Measurements from ENCODE around the gene PHLDA2. TPM values are rescaled to one million over a fixed set of nuclear protein-coding genes. Genes with fewer than 3 reads are reported as not detected.

The PHLDA2 gene
- total RNA-seq, 2 experiments from 2014 or later = 2.8 to 3.6 TPM

DNA sequence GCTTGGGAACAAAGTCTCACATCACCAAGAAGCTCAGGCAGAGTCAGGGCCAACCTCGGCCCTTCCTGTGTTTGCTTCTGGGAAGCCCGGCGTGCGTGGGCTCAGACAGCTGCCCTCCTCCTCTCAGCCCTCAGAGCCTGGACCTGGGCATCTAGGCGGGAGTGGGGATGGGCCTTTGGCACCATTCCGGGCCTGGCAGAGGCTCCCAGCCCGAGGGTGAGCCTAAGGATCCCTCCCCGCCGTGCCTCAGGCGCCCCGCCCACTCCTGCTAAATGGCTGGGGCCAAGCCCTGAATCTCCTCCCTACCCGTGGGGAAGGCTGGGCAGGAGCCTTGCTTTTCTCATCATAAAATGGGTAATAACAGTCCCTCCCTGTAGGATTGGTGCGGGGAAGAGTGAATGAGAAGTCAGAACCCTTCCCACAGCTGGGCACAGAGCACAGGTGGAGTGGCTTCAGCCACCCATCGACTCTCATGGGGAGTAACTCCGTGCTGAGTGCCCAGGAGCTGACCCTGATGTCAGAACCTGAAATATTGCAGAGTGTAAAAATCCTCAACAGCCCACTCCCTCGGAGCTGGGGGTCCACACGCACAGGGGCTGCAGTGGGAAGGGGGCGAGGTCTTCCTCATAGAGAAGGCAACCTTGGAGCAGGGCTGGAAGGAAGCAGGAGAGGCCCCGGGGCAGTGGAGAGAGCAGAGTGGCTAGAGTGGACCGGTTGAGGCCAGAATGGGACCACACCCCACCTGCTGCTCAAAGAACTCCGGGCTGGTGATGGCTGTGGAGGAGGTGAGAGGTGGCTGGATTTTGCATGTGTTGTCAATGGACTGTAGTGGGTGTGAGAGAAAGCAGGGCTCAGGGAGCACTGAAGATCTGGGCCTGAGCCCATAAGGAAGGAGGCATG lies 24.8 kb downstream of the PHLDA2 start:
- H3K27ac Mint-ChIP-seq = no peak overlapping the region
- H3K36me3 Mint-ChIP-seq (ENCODE audit: low read depth) = peaks cover 12% of the 10 kb centered on the region
- no peaks in the 10 kb centered on the region for H3K27me3 Mint-ChIP-seq (ENCODE audit: low read depth)
- no peak for DNase-seq
- H3K9me3 Mint-ChIP-seq = peaks cover 4% of the 10 kb centered on the region
- no peak overlapping the region for H3K4me3 Mint-ChIP-seq
- CTCF ChIA-PET = interaction anchor here (1.0 kb wide), 1 partner anchor 70 kb away, joined by 3 read pairs; no protein-coding TSS in a partner anchor
- H3K4me1 Mint-ChIP-seq (ENCODE audit: low read depth) = peaks cover 16% of the 10 kb centered on the region
- intact Hi-C loops (cut with micrococcal nuclease) = loop anchor here (5.0 kb wide), 2 partner anchors 153 to 602 kb away; partner anchors contain the start of genes C11orf21, CARS1 and TSPAN32

DNA sequence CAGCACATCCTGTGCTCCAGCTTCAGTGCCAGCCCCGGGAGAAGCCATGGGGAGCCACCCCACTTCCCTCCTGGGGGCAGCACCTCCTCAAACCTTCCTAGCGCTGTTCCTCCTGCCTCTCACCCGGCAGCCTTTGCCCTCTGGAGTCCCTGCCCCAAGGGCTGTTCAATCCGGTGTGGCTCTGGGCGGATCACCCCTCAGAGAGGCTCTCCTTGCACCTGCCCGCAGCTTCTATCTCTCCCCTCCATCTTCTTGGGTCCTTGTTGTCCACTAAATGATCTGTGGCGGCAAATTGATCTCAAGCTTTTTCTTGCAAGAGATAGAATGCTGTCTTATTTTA lies 25.6 kb downstream of the PHLDA2 start:
- H3K36me3 Mint-ChIP-seq (ENCODE audit: low read depth) = peaks cover 14% of the 10 kb centered on the region
- intact Hi-C loops (cut with micrococcal nuclease) = loop anchor here (5.0 kb wide), 2 partner anchors 154 to 601 kb away; partner anchors contain the start of genes C11orf21, CARS1 and TSPAN32
- H3K27ac Mint-ChIP-seq = no peak overlapping the region
- no peaks in the 10 kb centered on the region for H3K27me3 Mint-ChIP-seq (ENCODE audit: low read depth)
- CTCF ChIA-PET = interaction anchor here (0.6 to 2.0 kb wide), 5 partner anchors 11 to 1266 kb away, joined by 3 to 7 read pairs (median 5); no protein-coding TSS in a partner anchor
- peaks cover 4% of the 10 kb centered on the region for H3K9me3 Mint-ChIP-seq
- peak overlapping the region; percentile 49 for H3K4me3 Mint-ChIP-seq
- no peak for DNase-seq
- peaks cover 23% of the 10 kb centered on the region for H3K4me1 Mint-ChIP-seq (ENCODE audit: low read depth)

- Mint-ChIP-seq H3K9me3 (peaks cover 4% of the 10 kb centered on the region), H3K4me1 (ENCODE audit: low read depth) (peaks cover 29% of the 10 kb centered on the region), H3K27ac (peak overlapping the region; percentile 36), H3K36me3 (ENCODE audit: low read depth) (peaks cover 14% of the 10 kb centered on the region), H3K27me3 (ENCODE audit: low read depth) (no peaks in the 10 kb centered on the region), H3K4me3 (peak overlapping the region; percentile 72)
- intact Hi-C loops (cut with micrococcal nuclease) = loop anchor here (1.0 to 5.0 kb wide), 5 partner anchors 11 to 601 kb away; partner anchors contain the start of genes C11orf21, CARS1, PHLDA2 and TSPAN32
- CTCF ChIA-PET = interaction anchor here (0.6 to 2.0 kb wide), 9 partner anchors 10 to 1266 kb away, joined by 3 to 7 read pairs (median 4); no protein-coding TSS in a partner anchor
- DNase-seq = no peak
These were observed 26.2 kb downstream of the PHLDA2 start for GRCh38 chr11:2902784-2903671.

DNA sequence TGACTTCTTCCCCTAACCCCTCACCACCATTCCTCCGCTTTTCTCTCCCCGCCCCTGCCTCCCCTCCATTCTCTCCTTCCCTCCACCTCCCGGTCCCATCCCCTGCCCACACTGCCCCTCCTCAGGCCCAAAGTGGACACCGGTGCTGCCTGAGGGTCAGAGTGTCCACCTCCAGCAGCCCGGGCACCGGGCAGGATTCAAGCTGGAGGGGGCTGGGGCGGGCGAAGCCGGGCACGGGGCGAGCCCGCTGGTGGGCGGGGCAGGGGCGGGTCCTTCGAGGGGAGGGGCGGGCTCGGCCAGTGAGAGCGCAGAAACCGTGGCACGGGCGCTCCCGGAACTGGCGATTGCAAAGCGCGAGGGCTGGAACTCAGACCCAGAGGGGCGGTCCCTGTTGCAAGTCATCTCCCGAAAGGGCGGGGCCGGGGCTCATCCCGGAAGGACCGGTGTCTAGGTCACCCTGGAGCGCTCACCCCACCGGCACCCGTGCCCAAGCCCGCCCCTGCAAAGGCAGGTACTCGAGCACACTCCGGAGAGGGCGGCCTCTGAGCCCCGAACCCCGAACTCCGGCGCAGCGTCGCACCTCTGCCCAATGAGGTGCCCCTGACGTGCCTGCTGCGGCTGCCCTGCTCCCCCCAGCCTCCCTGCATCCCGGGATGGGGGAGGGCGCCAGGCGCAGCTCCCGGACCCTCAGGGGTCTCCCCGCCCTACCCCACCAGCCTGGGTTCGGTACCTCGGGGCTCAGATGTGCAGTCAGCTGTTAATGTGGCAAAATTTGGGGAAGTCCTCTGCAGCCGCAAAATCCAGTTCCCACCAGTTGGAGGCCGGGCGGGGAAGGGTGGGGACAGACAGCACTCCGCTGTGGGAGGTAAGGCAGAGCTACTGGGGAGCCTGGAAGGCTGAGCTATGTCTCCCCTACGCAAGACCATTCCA lies 27.1 kb downstream of the PHLDA2 start:
- intact Hi-C loops (cut with micrococcal nuclease) = loop anchor here (1.0 to 5.0 kb wide), 5 partner anchors 10 to 600 kb away; partner anchors contain the start of genes C11orf21, CARS1, PHLDA2 and TSPAN32
- DNase-seq = peak; percentile 98
- CTCF ChIA-PET = interaction anchor here (0.9 to 2.0 kb wide), 7 partner anchors 9 to 369 kb away, joined by 3 to 7 read pairs (median 4); no protein-coding TSS in a partner anchor
- Mint-ChIP-seq H3K4me3 (peak overlapping the region; percentile 72), H3K9me3 (peaks cover 4% of the 10 kb centered on the region), H3K27ac (peak overlapping the region; percentile 41), H3K27me3 (ENCODE audit: low read depth) (no peaks in the 10 kb centered on the region), H3K4me1 (ENCODE audit: low read depth) (peaks cover 33% of the 10 kb centered on the region), H3K36me3 (ENCODE audit: low read depth) (peaks cover 14% of the 10 kb centered on the region)

DNA sequence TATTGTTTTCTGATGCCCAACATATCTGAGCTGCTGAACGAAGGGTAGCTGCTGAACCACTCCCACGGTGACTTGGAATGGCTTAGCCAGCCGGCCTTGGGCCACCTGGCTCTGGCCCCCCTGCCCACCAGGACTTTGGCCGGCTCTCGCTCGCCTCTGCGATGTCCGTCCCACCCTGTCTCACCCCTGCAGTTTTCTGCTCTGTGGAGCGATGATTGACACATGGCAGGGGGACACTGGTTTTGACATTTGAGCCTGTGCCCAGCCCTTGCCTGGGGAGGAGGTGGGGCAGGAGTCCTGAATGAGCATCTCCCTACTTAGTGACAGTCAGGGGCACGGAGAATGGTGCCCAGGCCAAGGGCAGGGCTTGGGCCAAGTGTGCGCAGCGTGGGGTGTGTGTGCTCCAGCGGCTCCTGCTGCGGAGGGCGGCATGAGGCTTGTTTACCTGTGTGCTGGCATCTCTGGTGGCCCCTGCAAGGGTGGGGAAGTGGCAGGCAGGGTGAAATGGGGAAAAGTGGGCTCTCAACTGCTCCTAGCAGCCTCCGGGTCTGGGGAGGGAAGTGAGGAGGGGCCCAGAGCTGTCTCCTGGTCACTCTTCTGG lies 27.9 kb downstream of the PHLDA2 start:
- Mint-ChIP-seq H3K4me3 (peak overlapping the region; percentile 72), H3K4me1 (ENCODE audit: low read depth) (peaks cover 33% of the 10 kb centered on the region), H3K36me3 (ENCODE audit: low read depth) (peaks cover 10% of the 10 kb centered on the region), H3K27me3 (ENCODE audit: low read depth) (no peaks in the 10 kb centered on the region), H3K9me3 (peaks cover 4% of the 10 kb centered on the region), H3K27ac (peak overlapping the region; percentile 46)
- intact Hi-C loops (cut with micrococcal nuclease) = loop anchor here (5.0 kb wide), 2 partner anchors 156 to 599 kb away; partner anchors contain the start of genes C11orf21, CARS1 and TSPAN32
- no peak for DNase-seq
- CTCF ChIA-PET = interaction anchor here (0.9 kb wide), 1 partner anchor 368 kb away, joined by 3 read pairs; no protein-coding TSS in a partner anchor

DNA sequence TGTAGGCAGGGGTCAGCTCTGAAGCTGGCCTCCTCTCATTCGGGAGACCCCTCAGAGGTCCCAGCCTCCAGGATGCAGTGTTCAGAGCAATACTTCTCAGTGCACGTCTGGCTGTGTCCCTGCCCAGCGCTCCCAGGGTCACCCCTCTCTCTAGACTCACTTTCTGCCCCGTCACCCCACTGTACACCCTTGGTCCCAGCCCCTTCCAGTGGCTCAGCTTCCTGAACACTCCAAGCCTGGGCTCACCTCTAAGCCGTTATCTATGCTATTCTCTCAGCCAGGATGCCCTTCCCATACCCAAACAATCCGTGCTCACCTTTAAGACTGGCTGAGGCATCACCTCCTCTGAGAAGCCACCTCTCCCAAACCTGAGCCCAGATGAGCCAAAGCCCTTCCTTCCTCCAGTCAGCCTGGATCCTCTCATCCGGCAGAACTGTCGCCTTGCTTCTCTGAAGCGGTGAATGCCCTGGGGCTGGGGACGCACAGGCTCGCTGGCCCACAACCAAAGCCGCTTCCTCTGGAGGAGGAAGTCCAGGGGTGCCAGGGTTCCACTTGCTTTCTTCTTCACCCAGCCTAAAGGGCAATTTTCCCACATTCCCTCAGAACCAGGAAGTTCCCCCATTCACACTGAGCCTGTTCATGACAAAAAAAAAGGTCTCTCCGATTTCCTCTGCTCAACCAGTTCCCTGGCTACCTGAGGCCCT lies 30.0 kb downstream of the PHLDA2 start:
- Mint-ChIP-seq H3K27me3 (ENCODE audit: low read depth) (no peaks in the 10 kb centered on the region), H3K4me3 (no peak overlapping the region), H3K36me3 (ENCODE audit: low read depth) (peaks cover 2% of the 10 kb centered on the region), H3K9me3 (no peaks in the 10 kb centered on the region), H3K27ac (no peak overlapping the region), H3K4me1 (ENCODE audit: low read depth) (peaks cover 33% of the 10 kb centered on the region)
- DNase-seq = no peak
- intact Hi-C loops (cut with micrococcal nuclease) = no loop called here
- CTCF ChIA-PET = interaction anchor here (0.9 kb wide), 1 partner anchor 11 kb away, joined by 4 read pairs; no protein-coding TSS in a partner anchor

- Mint-ChIP-seq H3K4me3 (peak overlapping the region; percentile 38), H3K36me3 (ENCODE audit: low read depth) (peaks cover 2% of the 10 kb centered on the region), H3K9me3 (no peaks in the 10 kb centered on the region), H3K4me1 (ENCODE audit: low read depth) (peaks cover 31% of the 10 kb centered on the region), H3K27me3 (ENCODE audit: low read depth) (no peaks in the 10 kb centered on the region), H3K27ac (peak overlapping the region; percentile 73)
- DNase-seq = peak; percentile 74
- CTCF ChIA-PET = interaction anchor here (0.9 kb wide), 1 partner anchor 11 kb away, joined by 4 read pairs; no protein-coding TSS in a partner anchor
- intact Hi-C loops (cut with micrococcal nuclease) = no loop called here
These were observed 30.7 kb downstream of the PHLDA2 start for GRCh38 chr11:2898366-2899079.

DNA sequence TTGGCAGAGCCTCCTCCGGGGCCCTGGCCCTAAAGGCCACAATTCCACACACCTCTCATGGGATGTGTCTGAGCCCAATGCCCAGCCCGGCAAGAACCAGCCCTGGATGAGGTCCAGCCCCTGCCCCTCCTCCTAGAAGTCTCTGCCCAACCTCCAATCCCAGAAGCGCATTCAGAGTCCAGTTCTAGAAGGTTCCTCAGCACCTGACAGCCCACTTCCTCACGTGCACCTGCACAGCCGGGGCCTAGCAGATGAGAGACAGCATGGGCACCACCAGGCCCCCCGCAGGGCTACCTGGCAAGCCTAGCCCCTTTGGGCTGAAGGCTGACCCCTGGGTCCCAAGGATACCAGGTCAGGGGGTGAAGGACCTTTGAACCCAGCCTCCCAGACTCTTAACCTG lies 32.2 kb downstream of the PHLDA2 start:
- CTCF ChIA-PET = no interaction called here
- no peaks in the 10 kb centered on the region for H3K9me3 Mint-ChIP-seq
- no peak for DNase-seq
- intact Hi-C loops (cut with micrococcal nuclease) = no loop called here
- no peaks in the 10 kb centered on the region for H3K27me3 Mint-ChIP-seq (ENCODE audit: low read depth)
- no peak overlapping the region for H3K4me3 Mint-ChIP-seq
- no peak overlapping the region for H3K27ac Mint-ChIP-seq
- peaks cover 35% of the 10 kb centered on the region for H3K4me1 Mint-ChIP-seq (ENCODE audit: low read depth)
- H3K36me3 Mint-ChIP-seq (ENCODE audit: low read depth) = peaks cover 2% of the 10 kb centered on the region

DNA sequence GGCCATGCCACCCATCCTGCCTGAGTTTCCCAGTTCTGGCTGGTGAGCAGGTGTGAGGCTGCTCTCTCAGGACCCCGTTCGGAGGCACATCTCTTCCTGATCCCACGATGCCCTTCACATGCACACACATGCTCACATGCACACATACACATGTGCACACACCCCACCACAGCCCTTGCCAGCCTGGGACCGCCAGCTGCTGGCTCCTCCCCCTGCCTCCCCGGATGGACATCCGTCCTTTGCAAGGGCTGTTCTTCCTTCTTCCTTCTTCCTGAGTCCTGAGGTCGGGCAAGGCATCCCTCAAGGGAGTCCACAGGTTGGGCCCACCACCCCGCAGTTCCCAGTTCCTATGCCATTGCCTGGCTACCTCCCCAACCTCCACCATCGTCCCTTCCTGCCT lies 33.2 kb downstream of the PHLDA2 start:
- peaks cover 45% of the 10 kb centered on the region for H3K4me1 Mint-ChIP-seq (ENCODE audit: low read depth)
- intact Hi-C loops (cut with micrococcal nuclease) = no loop called here

GRCh38 chr11:2893935-2894334 lies 35.3 kb downstream of the PHLDA2 start:
- H3K27me3 Mint-ChIP-seq (ENCODE audit: low read depth) = no peaks in the 10 kb centered on the region
- CTCF ChIA-PET = interaction anchor here (0.8 to 11.3 kb wide), 3 partner anchors 36 to 360 kb away, joined by 3 to 280 read pairs (median 8); no protein-coding TSS in a partner anchor
- H3K36me3 Mint-ChIP-seq (ENCODE audit: low read depth) = no peaks in the 10 kb centered on the region
- intact Hi-C loops (cut with micrococcal nuclease) = loop anchor here (2.0 kb wide), 1 partner anchor 447 kb away; no protein-coding TSS in a partner anchor
- peak overlapping the region; percentile 39 for H3K4me3 Mint-ChIP-seq
- DNase-seq = no peak
- no peaks in the 10 kb centered on the region for H3K9me3 Mint-ChIP-seq
- no peak overlapping the region for H3K27ac Mint-ChIP-seq
- H3K4me1 Mint-ChIP-seq (ENCODE audit: low read depth) = peaks cover 29% of the 10 kb centered on the region

More for the DNA sequence above, 33.2 kb downstream of the PHLDA2 start:
- H3K9me3 Mint-ChIP-seq = no peaks in the 10 kb centered on the region
- peaks cover 2% of the 10 kb centered on the region for H3K36me3 Mint-ChIP-seq (ENCODE audit: low read depth)
- DNase-seq = no peak
- H3K27ac Mint-ChIP-seq = no peak overlapping the region
- no peaks in the 10 kb centered on the region for H3K27me3 Mint-ChIP-seq (ENCODE audit: low read depth)
- CTCF ChIA-PET = interaction anchor here (0.6 kb wide), 1 partner anchor 67 kb away, joined by 3 read pairs; no protein-coding TSS in a partner anchor
- H3K4me3 Mint-ChIP-seq = no peak overlapping the region
